Islet of Langerhans (tissue), 1 donor: Measurements from ENCODE around the gene DNAH5.
"Not testable (repeated sequence)": the region's sequence is repeated elsewhere in the genome, so short reads cannot be mapped to it uniquely, and the experiment has no call there.

Experiments
- FAIRE-seq: peaks from one replicate; lab custom pipeline; 2011; peaks lifted over from hg19 to GRCh38; lab: Jason Lieb, UNC

DNAH5 gene

DNA sequence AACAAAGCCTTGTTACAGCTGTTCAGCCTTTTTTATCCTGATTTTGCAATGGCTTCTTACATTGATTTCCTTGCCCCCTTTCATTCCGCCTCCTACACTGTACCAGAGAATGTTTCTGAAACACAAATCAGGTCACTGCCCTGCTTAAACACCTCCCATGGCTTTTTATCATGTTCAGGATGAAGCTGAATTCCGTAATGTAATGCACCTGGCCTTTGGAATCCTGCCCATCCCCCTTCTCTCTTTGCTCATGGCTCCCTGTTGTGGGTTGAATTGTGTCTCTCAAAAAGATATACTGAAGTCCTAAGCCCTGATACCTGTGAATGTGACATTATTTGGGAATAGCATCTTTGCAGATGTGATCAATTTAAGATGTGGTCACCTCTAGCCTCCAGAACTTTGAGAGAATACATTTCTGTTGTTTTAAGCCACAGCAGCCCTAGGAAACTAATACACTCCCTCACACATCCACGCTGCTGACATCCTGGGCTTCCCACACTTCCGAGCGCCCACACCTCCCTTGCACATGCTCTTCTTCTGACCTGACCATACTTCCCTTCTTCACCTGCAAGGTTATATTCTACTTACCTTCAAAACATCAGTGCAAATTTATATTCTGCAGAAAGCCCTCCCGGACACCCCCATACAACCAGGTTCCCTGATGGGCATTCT lies 101.2 kb downstream of the DNAH5 start:
- FAIRE-seq = no peak

DNA sequence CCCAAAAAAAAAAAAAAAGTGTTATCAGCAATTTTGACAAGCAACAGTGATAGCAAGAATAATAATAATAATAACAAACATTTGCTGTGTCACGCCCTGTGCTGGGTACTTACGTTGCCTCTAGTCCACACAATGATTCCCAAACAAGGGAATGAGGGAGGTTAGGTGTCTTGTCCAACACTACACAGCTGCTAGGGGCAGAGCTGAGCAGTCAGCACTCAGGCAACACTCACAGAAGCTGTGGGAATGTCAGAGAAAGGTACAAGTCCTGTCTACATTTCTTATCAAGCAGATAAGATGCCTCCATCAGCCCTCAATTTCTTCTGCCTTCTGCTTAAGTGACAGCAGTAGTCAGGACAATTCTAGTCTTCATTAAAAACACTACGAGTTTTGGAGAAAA lies 111.0 kb downstream of the DNAH5 start:
- no peak for FAIRE-seq

DNA sequence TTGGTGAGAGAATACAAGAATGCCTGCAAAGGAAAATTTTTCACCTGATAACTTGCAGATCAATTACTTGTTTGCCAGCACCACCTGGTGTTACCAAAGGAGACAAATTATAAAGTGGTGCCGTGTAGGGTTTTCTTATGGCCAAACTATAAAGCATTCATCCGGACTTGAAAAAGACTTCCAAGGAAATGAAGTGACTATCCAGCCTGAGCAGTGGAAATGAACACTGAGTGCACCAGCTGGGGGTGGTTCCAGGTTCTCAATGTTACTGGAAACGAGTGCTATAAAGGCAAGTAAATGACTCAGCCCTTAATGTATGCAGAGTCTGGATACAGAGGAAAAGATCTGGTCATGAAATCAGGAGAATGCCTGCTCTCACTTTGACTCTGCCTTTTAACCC lies 113.1 kb downstream of the DNAH5 start:
- FAIRE-seq = no peak

DNA sequence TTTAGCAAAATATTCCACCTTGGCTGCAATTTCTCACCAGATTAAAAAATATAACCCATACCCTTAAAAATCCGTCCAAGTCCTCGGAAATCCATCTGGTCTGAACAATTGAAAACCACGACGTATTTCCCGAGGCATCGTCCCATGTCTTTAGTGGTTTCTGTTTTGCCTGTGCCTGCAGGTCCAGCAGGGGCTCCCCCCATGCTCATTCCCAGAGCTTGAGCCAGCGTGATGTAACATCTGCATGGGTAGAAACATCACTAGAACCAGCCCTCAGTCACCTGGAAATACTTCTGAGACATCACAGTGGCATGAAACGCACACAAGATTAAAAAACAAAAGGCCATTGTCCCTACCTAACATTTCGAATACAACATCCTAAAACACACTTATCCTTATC lies 114.0 kb downstream of the DNAH5 start:
- no peak for FAIRE-seq

DNA sequence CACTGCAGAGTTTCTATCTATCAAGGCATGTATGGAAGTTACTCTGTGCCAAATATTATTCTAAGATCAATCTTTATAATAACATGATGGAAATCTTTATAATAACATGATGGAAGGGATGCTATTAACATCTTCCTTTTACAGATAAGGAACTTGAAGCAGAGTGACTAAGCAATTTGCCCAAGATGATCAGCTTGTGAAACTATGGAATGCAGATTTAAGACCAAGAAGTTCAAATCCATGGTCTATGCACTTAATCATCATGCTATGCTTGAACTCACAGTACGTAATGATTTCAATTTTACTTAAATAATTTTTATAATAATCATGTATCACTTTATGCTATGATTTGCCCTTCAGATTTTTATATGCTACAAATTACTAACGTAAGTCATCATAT lies 123.1 kb downstream of the DNAH5 start:
- FAIRE-seq = no peak

DNA sequence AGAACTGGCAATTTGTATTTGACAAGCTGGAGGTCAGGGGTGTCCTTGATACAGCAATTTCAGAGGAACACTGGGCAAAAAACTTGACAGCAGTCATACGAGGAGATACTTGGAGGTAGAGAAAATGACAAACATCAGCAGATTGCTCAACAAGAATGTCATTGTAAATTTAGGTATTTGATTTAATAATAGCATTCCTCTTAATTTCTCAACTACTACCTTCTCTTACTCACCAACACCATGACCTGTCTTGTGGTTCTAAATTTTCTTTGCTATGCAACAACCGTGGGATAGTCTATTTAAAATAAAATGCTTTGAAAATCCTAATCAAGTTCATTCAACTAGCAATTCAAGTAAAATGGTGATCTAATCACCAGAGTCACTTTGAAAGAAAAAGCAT lies 128.4 kb downstream of the DNAH5 start:
- FAIRE-seq = no peak

DNA sequence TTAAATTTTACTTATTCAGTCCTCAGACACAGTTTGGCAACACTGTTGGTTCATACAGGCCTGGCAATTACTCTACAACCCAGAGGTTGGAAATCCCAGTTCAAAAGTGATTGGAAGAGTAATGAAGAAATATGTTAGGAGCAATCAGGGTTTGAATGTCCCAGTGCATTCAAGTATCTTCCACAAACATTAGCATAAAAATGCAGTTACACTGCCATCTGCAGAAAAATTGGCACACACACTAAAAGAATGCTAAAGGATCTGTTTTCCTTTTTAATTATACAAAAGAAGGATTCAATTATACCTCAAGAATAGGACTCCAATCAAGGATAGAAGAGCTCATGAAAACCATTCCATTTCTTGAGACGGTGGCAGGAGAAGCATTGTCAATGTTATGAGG lies 130.2 kb downstream of the DNAH5 start:
- no peak for FAIRE-seq

DNA sequence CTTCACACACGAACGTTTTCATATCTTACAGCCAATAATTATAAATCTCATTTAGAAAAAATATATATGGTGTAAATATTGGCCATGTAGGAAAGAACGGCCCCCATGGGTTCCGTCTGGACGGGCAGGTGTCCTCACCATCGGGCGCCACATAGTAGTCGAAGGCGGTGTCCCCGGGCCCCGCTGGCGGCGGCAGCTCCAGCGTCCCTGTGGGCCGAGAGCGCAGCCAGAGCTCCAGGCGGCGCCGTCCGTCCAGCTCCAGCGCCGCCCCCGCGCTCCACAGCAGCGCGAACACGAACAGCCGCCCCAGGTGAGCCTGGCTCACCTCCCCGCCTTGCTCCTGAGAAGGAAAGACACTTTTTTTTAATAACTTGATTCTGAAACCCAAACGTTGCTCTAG lies 134.6 kb downstream of the DNAH5 start:
- FAIRE-seq = no peak

DNA sequence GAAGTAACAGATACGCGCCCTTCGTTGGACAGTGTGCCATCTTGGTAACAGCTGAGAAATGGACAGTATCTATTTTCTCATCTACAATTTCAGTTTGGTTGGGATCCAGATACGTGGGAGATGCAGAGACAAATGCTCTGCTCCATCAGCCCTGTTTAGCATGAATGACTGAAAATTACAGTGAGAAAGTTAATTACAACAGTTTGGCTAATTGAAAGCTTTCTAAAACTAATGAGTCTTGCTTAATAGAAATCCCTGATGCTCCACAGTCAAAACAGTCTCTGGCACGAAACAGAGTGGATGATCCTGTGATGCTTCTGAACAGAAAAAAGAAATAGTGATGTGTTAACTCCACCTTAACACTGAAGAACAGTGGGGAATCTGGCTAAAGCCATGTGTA lies 140.2 kb downstream of the DNAH5 start:
- FAIRE-seq = no peak

DNA sequence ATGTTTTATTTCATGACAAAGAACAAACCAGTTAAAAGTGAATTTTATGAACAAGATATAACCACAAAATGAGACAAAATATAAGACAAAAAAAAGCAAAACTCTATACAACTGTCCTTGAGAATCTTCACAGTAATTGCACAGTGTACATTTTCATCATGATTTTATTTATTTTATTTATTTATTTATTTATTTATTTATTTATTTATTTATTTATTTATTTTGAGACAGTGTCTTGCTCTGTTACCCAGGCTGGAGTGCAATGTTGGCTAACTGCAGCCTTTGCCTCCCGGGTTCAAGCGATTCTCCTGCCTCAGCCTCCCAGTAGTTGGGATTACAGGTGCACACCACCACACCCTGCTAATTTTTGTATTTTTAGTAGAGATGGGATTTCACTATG lies 145.9 kb downstream of the DNAH5 start:
- not testable (repeated sequence) for FAIRE-seq

DNA sequence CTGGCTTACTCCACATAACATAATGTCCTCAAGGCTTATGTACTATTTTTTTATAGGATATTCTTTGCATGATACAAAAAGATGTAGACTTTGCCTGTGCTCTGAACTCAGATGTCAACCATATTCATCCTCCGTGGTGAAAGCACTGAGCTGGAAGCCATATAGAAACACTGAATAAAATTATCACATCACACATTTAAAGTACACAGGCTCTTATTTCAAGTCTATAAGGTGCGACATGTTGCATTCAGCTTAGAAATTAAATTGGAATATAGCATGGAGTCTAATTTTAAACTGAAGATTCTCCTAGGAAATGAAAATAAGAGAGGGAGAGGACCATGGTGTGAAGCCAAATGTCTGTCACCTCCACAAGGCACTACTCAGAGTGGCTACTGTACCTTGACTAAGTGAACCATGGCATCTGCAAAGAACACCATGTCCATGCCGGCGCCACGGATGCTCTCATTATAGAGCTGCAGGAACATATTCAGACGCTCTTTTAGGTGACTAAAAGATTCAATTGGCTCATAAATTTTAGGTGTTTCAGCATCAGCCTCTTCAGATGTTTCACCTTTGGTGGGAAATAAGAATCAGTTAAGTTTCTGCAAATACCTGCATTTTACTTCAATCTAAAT lies 158.6 kb downstream of the DNAH5 start:
- FAIRE-seq = no peak

DNA sequence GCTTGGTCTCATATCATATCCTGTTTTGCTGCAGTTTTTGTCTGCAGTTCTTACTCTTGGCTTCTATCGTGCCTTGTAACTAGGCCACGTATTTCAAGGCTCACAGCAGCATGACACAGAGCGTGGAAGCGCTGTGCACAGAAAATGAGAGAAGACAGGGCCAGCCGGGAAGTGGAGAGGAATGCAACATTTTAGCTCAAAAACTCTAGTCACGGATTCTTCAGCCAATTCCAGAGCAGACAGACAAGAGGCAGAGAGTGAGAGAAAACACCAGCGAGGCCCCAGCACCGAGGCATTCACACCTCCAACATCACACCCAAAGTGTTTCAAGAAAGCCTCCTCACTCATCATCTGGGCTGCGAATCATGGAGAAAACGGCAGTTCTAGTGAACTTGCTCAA lies 160.8 kb downstream of the DNAH5 start:
- FAIRE-seq = no peak

DNA sequence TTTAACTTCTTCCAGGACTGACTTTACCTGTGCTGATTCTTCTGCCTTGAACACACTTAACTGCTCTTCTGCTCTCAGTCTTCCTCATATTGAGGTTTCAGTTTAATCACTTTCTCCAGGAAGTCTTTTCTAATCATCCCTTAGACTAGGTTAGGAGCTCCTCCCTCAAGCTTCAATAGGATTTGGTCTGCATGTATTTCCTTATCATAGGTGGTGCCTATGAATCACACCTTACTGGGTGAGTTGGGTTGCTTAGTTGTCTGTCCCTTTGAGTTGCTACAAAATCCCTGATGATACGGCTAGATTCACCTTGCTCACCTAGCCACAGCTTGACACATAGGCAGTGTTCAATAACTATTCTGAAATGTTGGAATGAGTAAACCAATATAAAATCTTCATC lies 164.4 kb downstream of the DNAH5 start:
- no peak for FAIRE-seq

DNA sequence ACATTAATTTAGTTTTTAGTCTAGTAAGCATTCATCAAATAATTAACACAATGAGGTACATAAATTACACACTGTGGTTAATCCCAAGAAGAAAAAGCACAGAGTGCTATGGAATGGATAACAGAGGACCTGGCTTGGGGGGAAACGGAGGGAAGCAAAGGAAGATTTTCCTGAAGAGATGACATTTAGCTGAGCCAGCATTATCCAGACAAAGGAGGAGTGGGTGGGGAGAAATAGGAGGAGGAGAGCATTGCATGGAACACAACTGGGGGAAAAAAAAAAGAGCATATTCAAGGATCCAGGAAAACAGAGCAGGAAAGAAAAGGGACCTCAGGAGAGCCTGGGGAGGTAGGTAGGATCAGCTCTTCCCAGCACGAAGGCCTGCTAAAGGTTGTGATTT lies 170.8 kb downstream of the DNAH5 start:
- no peak for FAIRE-seq

DNA sequence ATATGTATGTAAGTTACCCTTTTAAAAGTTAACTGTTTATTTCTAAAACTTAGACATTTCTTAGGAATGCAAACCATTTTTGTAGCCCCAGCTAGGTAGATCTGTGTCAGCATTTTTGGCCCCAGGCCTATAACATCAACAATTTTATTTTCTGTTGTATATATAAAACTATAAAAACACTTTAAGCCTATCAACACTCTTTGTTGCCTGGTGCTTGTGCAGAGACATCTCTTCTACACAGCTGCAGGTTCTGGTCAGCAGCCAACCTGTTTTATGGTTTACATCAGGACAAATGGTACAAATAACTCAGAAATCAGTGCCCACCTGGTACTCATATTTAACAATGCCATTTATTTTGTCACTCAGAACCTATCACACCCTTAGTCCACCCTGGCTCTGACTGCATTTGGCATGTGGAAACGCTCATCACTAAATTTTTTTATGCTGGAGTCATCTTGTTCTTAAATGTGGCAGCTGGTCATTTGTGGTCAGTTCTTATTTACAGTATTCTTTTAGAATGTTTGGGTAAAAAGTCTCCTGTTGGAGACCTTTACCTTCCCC lies 173.4 kb downstream of the DNAH5 start:
- FAIRE-seq = no peak

DNA sequence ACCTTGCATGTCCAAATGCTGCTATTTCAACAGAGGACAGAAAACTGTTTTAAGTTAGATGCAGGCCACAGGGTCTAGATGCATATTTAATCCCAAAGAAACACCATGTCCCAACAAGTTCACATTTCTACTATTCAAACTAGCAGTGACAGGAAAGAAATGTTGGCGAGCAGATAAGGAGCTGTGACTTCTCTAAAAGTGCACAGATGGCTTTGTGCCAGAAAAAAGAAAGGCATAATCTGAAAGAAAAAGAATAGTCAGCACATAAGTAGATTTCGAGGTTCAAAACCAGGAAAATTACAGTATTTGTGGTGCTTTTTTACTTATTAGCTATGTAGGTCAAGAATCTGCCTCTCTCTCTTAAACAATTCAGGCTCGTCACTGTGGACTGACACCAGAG lies 178.3 kb downstream of the DNAH5 start:
- no peak for FAIRE-seq

DNA sequence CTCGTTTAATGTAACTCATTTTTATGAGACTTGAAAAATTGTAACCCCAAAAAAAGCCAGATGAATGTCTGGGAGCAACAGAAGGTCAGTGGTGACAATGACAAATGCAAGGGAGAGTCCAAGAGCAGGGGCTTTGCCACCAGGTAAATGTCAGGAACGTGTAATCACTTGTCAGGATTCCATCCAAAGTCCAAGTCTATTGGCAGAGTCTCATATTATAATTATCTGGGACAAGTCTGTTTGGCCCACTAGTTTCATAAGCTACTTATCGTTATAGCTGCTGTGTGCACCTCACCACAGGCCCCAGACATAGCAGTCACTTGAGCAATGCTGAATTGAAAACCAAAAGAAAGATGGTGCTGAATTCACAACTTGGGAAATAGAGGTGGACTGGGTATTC lies 180.8 kb downstream of the DNAH5 start:
- FAIRE-seq = no peak

DNA sequence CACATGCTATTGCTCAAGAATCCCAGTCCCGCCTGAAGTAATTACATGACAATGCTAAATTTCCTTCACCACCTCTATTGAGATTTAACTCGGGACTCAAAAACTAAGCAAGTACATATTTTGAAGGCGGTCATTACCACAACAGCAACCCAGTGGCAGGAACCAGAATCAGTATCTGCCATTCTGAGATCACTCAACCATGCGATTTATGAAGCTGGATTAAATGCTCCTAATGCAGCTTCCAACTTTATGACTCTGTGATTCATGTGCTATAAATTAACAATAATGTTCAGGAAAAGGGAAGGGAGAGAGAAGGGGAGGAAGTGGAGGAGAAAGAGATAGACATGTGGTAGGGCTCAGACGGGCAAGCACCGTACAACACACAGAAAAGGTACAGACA lies 194.7 kb downstream of the DNAH5 start:
- no peak for FAIRE-seq

DNA sequence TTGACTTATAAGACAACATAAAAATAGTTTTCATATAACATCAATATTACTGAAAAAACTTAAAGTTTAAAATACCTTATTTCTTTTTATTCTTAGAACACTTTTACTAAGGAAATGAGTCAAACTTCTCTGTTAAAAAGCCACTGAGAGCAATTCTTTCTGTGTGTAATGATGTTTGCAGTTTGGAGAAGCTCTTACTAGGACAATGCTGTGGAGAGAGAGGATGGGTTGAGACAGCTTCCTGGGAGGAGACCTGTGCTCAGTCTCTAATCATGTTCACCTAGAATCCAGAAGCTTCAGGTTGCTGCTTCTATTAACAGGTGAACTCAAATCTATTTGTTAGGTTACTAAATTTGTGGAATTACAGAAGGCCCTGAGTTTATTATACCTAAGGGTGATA lies 198.5 kb downstream of the DNAH5 start:
- no peak for FAIRE-seq

DNA sequence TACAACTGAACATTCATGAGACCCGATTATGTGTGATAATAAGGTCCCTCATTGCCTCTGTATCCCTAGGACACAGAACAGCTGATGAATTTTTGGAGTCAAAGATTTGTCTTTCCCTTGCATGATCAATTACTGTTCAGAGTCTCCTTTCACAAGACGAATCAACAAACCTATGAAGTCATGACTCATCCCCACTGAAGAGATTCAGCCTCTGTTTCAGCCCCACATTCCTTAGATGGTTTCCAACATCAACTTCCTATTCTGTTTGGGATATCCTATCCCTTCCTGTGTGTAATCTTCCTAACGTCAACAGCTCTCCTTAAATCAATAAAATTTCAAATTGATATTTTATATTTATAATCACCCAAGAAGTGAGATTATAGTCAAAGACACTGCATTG lies 199.0 kb downstream of the DNAH5 start:
- no peak for FAIRE-seq

DNA sequence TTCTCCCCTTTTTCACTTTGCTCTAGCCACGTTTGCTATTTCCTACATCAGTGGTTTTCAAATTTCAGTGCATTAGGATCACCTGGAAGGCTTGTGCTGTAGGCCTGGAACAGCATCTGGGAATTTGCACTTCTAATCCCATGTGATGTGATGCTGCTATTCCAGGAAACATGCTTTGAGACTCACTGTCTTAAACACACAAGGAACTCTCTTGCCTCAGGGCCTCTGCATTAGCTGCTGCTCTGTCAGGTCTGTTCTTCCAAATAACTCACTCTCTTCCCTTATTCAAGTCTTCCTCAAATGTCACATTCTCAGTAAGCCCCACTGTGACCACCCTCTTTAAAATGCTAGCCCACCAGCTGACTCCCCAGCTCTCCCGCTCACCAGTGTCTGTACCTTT lies 204.0 kb downstream of the DNAH5 start:
- FAIRE-seq = no peak

DNA sequence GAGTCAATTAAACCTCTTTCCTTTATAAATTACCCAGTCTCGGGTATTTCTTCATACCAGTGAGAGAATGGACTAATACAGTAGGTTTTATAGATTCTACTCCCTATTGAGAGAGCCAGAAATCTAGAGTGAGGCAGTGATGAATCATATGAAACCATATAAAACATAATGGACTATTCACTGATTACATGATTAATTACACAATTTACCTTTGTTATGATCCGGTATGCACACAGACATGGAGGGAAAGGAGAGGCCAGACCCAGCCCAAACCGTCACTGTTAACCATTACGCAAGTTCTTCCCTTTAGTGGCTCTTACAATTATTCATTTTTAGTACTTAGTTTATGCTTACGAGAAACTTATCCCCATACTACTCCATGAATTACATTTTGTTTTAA lies 205.0 kb downstream of the DNAH5 start:
- FAIRE-seq = no peak

DNA sequence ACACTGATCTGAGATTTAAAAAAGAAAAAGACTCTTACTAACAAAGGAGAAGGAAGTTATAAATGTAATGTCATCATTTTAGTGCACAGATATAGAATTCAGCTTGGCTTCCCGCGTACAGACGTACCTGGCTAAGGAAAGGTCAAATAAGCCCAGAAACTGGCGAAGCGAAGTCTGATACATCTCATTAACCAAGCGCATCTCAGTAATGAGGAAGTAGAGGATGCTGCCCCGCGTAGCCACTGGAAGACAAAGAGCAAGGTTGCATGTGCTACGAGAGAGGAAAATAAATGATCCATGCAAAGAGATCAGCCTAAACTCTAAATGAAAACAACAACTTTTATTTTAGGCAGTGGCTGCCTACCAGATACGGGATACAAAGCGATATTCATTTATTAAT lies 208.8 kb downstream of the DNAH5 start:
- FAIRE-seq = no peak

DNA sequence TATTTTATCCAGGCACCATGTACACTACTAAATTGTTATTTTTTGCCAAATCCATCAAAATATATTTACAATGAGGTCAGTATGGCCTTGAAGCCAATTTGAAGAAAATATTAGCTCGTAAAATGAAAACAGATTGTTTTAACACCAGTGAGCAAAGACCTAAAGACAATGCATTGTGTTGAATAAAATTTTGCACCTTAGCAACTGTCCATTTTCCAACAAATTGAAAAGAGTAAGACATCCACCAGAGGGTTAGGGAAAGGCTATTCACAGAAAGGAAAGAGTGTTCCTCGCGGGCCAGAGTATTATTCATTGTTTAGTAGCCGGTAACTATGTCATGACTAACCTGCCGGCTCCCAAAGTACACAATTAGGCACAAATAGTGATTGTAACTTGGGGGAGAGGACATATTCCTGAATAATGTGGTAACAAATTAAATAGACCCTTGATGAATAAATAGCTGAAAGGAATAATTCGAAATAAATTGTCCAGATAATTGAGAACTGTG lies 213.3 kb downstream of the DNAH5 start:
- no peak for FAIRE-seq
